Measurements from ENCODE around the gene KRTAP12-4. TPM values are rescaled to one million over a fixed set of nuclear protein-coding genes. Genes with fewer than 3 reads are reported as not detected.

KRTAP12-4 gene
- total RNA-seq, 2 experiments from 2014 or later, result not detected

DNA sequence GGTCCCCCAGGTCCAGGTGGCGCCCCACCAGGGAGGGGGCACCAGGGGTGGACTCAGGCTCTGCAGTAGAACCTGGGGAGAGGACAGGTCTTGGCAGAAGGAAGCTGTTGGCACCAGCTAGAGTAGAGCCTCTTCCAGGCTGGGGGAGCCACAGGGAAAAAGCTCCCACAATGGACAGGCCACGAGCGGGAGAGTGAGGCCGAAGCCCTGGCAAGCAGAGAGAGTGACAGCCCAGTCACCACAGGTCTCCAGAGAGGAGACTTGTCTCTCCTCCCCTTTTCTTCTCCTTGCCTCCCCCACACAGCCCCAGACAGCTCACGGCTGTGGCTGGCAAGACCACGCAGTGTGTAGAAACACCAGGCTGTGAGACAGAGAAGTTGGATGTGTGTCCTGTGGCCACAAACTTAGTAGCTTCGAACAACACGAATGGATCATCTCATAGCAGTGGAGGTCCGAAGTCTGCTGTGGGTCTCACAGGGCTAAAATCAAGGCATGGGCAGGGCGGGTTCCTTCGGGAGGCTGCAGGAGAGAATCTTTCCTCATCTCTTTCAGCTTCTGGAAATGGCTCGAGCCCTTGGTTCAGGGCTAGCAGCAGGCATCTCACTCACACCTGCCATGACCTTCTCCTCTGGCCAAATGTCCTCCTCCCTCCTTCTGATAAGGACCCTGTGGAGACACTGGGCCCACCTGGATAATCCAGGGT is 3.3 kb downstream of the KRTAP12-4 start:
- Histone ChIP-seq H3K36me3 (ENCODE audit: insufficient read depth, low read length) (no peaks in the 10 kb centered on the region), H3K4me3 (ENCODE audit: low read depth, low read length, poor library complexity, severe bottlenecking) (no peak overlapping the region), H3K79me2 (ENCODE audit: insufficient read depth, low read depth, low read length) (no peaks in the 10 kb centered on the region), H4K20me1 (ENCODE audit: insufficient read depth, low read length) (no peaks in the 10 kb centered on the region), H3K4me2 (ENCODE audit: low read length) (no peak overlapping the region), H3K27ac (ENCODE audit: low read depth, low read length, poor library complexity, severe bottlenecking) (no peak overlapping the region), H3K9me2 (ENCODE audit: insufficient read depth, low read length) (no peaks in the 10 kb centered on the region), H3K9me3 (ENCODE audit: low read length) (no peaks in the 10 kb centered on the region), H2AFZ (ENCODE audit: low read length) (no peak overlapping the region), H3K4me1 (ENCODE audit: insufficient read depth, low read length, poor library complexity, severe bottlenecking) (no peaks in the 10 kb centered on the region)
- POLR2A ChIA-PET, result no interaction called here
- CTCF ChIA-PET (ENCODE audit: unreplicated experiment), result no interaction called here
- DNase-seq (ENCODE audit: low spot score), result no peak
- no peak for TF ChIP-seq EZH2phosphoT487 (IDR thresholded peaks at IDR 0.05; ENCODE audit: borderline replicate concordance, low read depth, low read length)
- TF ChIP-seq, protein P1, sequence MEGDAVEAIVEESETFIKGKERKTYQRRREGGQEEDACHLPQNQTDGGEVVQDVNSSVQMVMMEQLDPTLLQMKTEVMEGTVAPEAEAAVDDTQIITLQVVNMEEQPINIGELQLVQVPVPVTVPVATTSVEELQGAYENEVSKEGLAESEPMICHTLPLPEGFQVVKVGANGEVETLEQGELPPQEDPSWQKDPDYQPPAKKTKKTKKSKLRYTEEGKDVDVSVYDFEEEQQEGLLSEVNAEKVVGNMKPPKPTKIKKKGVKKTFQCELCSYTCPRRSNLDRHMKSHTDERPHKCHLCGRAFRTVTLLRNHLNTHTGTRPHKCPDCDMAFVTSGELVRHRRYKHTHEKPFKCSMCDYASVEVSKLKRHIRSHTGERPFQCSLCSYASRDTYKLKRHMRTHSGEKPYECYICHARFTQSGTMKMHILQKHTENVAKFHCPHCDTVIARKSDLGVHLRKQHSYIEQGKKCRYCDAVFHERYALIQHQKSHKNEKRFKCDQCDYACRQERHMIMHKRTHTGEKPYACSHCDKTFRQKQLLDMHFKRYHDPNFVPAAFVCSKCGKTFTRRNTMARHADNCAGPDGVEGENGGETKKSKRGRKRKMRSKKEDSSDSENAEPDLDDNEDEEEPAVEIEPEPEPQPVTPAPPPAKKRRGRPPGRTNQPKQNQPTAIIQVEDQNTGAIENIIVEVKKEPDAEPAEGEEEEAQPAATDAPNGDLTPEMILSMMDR (conservative IDR thresholded peaks at IDR 0.05; ENCODE audit: low read length), result no peak
- no TSS peak for BruUV-seq (replicated peaks)
- intact Hi-C loops (cut with micrococcal nuclease; ENCODE audit: unreplicated experiment), result no loop called here

DNA sequence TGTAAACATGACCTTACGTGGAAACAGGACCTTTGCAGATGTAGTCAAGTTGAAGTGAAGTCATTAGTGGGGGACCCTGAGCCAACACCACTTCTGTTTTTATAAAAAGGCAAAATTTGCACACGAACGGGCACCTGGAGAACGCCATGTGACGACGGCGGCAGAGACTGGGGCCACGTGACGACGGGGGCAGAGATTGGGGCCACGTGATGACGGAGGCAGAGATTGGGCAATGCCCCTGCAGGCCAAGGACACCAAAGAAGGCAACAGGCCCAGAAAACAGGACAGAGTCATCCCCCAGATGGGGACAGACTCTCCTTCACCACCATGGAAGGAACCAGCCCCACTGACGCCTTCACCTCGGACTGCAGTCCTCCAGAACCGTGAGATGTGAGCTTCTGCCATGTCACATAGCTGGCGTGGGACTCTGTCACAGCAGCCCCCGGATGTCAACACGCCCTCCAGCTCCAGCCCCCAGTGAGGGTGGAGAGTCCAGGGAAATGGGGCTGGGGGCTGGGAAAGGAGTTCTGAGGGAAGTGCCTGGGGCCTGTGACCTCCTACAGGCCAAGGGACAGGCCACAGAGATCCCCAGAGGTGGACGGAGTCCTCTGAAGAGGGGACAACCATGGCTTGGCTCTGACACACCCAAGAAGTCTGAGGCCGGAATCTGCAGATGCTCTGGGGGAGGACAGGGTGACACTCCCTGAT is 4.0 kb downstream of the KRTAP12-4 start:
- no peak for DNase-seq (ENCODE audit: low spot score)
- POLR2A ChIA-PET, result no interaction called here
- no peaks in the 10 kb centered on the region for H4K20me1 ChIP-seq (ENCODE audit: insufficient read depth, low read length)
- TF ChIP-seq, protein P1 (conservative IDR thresholded peaks at IDR 0.05; ENCODE audit: low read length), result no peak
- no peak for TF ChIP-seq EZH2phosphoT487 (IDR thresholded peaks at IDR 0.05; ENCODE audit: borderline replicate concordance, low read depth, low read length)
- no peaks in the 10 kb centered on the region for H3K4me1 ChIP-seq (ENCODE audit: insufficient read depth, low read length, poor library complexity, severe bottlenecking)
- BruUV-seq (replicated peaks), result no TSS peak
- no peaks in the 10 kb centered on the region for H3K36me3 ChIP-seq (ENCODE audit: insufficient read depth, low read length)
- no peaks in the 10 kb centered on the region for H3K9me2 ChIP-seq (ENCODE audit: insufficient read depth, low read length)
- no peaks in the 10 kb centered on the region for H3K79me2 ChIP-seq (ENCODE audit: insufficient read depth, low read depth, low read length)
- H3K4me2 ChIP-seq (ENCODE audit: low read length), result no peak overlapping the region
- intact Hi-C loops (cut with micrococcal nuclease; ENCODE audit: unreplicated experiment), result no loop called here
- CTCF ChIA-PET (ENCODE audit: unreplicated experiment), result no interaction called here
- no peak overlapping the region for H2AFZ ChIP-seq (ENCODE audit: low read length)
- no peaks in the 10 kb centered on the region for H3K9me3 ChIP-seq (ENCODE audit: low read length)
- H3K4me3 ChIP-seq (ENCODE audit: low read depth, low read length, poor library complexity, severe bottlenecking), result no peak overlapping the region
- H3K27ac ChIP-seq (ENCODE audit: low read depth, low read length, poor library complexity, severe bottlenecking), result no peak overlapping the region

DNA sequence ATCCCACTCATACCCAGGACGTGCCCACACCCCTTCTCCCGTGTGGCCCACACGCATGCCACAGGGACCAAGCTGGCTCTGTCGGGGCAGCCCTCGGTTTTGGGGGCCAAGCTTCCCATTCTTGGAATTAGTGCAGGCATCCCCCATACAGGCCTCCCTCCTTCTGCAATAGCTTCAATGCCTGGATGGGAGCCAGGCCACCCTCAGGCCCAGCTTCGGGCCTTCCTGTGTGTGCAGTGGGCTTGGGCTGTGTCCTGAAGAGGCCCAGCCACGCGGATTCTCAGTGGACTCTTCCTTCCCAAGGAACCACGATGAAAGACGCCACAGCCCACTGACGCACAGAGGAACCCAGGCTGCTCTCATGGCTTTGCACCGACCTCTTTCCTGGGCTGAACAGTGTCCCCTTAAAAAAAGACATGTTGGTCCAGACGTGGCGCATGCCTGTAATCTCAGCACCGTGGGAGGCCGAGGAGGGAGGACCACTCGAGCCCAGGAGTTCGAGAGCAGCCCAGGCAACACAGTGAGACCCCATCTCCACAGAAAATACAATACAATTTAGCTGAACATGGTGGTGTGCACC is 4.8 kb downstream of the KRTAP12-4 start:
- H3K27ac ChIP-seq (ENCODE audit: low read depth, low read length, poor library complexity, severe bottlenecking), result no peak overlapping the region
- no peak overlapping the region for H2AFZ ChIP-seq (ENCODE audit: low read length)
- H3K9me2 ChIP-seq (ENCODE audit: insufficient read depth, low read length), result no peaks in the 10 kb centered on the region
- H3K9me3 ChIP-seq (ENCODE audit: low read length), result peaks cover 5% of the 10 kb centered on the region
- no TSS peak for BruUV-seq (replicated peaks)
- ChIA-PET CTCF (ENCODE audit: unreplicated experiment) (no interaction called here), POLR2A (no interaction called here)
- no peak for TF ChIP-seq EZH2phosphoT487 (IDR thresholded peaks at IDR 0.05; ENCODE audit: borderline replicate concordance, low read depth, low read length)
- TF ChIP-seq, protein P1 (conservative IDR thresholded peaks at IDR 0.05; ENCODE audit: low read length), result no peak
- no peak overlapping the region for H3K4me2 ChIP-seq (ENCODE audit: low read length)
- no peaks in the 10 kb centered on the region for H4K20me1 ChIP-seq (ENCODE audit: insufficient read depth, low read length)
- no peak for DNase-seq (ENCODE audit: low spot score)
- H3K4me3 ChIP-seq (ENCODE audit: low read depth, low read length, poor library complexity, severe bottlenecking), result no peak overlapping the region
- intact Hi-C loops (cut with micrococcal nuclease; ENCODE audit: unreplicated experiment), result no loop called here
- no peaks in the 10 kb centered on the region for H3K4me1 ChIP-seq (ENCODE audit: insufficient read depth, low read length, poor library complexity, severe bottlenecking)
- H3K79me2 ChIP-seq (ENCODE audit: insufficient read depth, low read depth, low read length), result no peaks in the 10 kb centered on the region
- no peaks in the 10 kb centered on the region for H3K36me3 ChIP-seq (ENCODE audit: insufficient read depth, low read length)
